GM19467 (cell line): Measurements from ENCODE around the gene SPEF2.

Experiments
- ATAC-seq: cut with Tn5 transposase; IDR thresholded peaks from one replicate; pipeline ENCODE4 v1.9.1; 2021; ENCODE audit warnings: mild to moderate bottlenecking, moderate library complexity; ENCODE audit not compliant: unreplicated experiment

The SPEF2 gene

DNA sequence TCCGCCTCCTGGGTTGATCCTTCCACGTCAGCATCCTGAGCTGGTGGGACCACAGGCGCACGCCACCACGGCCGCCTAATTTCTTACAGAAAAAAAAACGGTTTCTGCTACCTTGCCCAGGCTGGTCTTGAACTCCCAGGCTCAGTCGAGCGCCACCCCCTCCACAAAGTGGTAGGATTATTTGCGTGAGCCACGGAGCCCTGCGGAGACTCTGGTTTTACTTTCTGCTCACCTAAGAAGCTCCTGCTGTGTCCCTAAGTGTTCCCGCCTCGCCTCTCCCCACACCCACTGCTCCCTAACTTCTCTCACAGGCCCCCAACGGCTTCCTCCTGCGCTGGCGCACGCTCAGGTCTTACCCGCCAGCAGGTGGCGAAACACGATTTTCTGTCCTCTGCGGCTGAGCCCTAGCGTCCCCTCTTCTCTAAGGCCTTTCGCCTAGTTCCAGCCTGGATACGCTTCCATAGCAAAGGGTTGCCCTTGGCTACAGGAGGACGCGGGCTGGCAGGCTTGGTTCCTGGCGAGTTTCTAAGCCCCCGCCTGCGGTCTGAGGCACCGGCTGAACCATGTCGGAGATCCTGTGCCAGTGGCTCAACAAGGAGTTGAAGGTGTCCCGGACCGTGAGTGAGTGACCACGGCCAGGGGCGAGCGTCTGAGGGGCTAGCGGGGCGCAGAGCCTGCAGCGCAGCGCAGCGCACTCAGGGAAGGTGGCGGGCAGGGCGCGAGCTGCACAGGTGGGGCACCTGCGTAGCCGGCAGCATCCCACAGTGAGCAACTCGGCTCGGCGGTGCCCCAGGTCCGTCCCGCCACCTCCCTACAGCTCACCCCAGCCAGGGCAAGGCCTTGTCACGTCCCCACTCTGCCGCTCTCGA lies at the start of gene SPEF2:
TSS of gene SPEF2 (plus strand) at position 429 of the 869 bp plus-strand sequence. CDS start at position 564, 135 bp downstream.
- peak; percentile 89 for ATAC-seq

GRCh38 chr5:35575578-35575977 lies 42.1 kb upstream of the SPEF2 start:
- no peak for ATAC-seq

DNA sequence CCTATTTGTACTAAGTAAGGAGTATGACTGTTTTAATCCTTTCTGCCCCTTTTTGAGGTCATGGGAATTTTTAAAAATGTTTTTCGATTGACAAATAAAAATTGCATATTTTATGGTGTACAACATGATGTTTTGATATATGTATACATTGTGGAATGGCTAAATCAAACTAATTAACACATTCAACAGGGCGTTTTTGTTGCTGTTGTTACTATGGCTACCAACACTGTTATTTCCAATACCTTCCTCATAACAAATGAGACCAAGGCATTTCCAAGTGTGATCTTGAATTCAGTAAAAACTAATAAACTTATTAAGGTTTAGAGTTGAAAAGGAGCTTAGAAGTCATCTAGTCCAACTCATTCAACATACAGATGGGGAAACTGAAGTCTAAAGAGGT lies 30.2 kb upstream of the SPEF2 start:
- ATAC-seq, result no peak

GRCh38 chr5:35593338-35593737 lies 24.3 kb upstream of the SPEF2 start:
- no peak for ATAC-seq

GRCh38 chr5:35598707-35599370 lies 18.8 kb upstream of the SPEF2 start:
- ATAC-seq, result no peak

DNA sequence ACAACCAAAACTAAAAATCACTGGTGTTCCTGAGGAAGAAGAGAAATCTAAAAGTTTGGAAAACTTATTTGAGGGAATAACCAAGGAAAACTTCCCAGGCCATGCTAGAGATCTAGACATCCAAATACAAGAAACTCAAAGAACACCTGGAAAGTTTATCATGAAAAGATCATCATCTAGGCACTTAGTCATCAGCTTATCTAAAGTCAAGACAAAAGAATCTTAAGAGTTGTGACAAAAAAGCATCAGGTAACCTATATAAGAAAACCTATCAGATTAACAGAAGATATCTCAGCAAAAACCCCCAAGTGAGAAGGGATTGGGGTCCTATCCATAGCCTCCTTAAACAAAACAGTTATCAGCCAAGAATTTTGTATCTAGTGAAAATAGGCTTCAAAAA lies 17.1 kb upstream of the SPEF2 start:
- ATAC-seq, result no peak

- no peak for ATAC-seq
These were observed 8.5 kb upstream of the SPEF2 start for GRCh38 chr5:35608881-35609779.

- ATAC-seq, result no peak
These were observed 616 bp upstream of the SPEF2 start for GRCh38 chr5:35617060-35617434.

GRCh38 chr5:35618304-35618636 lies 607 bp downstream of the SPEF2 start:
- no peak for ATAC-seq

DNA sequence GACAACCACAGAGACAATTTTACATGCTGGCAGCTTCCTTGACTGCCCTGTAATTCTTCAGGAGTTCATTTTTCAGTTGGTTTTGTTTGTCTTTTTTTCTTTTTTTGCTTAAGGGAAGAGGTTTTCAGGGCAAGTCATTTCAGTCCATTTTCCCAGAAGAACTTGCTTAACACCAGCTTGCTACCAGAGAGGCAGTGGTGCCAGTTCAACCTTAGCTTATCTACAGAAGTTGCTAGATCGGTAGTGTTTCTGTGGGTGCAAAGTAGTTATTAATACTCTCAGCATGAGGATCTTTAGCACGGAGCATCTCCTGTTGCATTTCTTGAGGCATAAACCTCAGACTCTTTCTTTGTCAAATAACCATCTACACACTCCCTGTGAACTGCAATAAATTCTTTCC lies 1.1 kb downstream of the SPEF2 start:
- ATAC-seq, result no peak

DNA sequence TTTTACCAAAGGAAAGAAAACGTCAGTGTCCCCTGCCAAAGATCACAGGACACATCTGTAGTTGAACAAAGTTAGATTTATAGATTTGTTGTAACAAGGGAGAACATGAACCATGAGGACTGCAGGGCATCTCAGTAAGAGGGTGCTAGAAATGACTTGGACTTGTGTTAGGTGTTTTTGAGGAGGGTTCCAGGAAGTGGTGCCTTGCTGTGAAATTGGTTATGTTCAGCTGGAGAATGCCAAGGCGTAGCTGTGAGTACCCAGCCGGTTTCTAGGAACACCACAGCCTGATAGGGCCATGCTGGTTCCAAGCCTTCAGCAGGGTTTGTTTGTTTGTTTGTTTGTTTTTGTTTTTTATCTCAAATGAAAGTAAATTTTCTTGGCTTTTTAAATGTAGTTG lies 5.3 kb downstream of the SPEF2 start:
- ATAC-seq, result no peak

DNA sequence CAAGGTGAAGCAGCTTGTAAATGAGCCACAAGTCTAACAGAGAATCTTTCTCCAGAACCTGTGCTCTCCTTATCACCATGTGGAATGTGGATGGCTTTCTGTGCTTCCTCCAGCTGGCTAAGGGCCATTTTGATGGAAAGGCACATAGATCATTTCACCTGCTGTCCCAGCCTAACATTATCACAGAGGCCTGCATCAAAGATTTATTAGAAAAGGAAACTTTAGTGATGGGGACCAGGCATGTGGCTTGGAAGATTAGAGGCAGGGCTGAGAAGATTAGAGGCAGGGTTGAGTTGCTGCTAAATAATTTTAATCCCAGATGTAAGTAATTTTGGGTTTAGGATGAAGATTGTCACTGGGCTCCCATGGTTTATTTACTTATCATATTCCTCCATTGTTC lies 6.3 kb downstream of the SPEF2 start:
- no peak for ATAC-seq

DNA sequence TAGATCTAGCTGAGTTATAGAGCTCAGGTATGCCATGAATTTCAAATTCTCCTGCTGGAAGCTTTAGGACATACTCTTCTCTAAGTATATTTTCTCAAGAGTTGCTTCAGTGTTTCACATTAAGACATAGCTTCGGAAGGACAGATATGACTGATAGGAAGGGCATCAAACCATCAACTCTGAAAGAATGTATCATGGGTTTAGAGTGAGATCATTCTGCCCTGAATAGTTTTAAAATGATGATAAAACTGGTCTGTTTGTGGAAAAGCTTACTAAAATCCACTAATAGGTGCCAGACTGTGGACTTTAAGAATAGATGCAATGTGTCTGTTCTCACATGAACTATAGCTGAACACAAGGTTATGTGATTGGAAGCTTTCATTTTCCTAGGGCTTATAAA lies 8.4 kb downstream of the SPEF2 start:
- ATAC-seq, result no peak

DNA sequence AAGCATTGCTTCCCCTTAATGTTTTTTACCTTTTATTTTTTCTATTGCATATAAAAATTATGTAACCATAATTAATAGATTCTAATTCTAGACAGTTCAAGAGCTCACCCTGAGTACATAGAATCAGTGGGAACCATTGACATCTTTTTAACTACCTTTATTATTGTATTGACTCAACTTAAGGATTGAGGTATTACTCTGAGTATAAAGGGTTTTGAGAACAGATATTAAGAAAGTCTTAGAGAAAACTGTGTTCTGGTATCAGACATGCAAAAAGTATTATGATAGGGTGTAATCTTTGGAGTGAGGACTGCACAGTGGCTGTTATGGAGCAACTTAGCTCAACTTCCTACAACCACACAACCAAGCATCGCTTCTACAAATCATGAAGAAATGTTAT lies 8.9 kb downstream of the SPEF2 start:
- no peak for ATAC-seq

DNA sequence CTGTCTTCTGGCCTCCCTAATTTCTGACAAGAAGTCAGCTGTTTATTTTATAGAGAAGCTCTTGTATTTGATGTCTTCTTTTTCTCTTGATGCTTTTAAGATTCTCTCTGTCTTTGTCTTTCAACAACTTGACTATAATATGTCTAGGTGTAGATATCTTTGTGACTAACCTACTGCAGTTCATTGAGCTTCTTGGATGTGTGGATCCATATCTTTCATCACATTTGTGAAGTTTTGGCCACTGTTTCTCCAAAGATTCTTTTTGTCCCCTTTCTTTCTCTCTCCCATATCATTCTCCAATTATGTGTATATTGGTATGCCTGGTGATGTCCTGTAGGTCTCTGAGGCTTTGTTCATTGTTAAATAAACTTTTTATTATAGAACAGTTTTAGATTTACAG lies 16.7 kb downstream of the SPEF2 start:
- no peak for ATAC-seq

DNA sequence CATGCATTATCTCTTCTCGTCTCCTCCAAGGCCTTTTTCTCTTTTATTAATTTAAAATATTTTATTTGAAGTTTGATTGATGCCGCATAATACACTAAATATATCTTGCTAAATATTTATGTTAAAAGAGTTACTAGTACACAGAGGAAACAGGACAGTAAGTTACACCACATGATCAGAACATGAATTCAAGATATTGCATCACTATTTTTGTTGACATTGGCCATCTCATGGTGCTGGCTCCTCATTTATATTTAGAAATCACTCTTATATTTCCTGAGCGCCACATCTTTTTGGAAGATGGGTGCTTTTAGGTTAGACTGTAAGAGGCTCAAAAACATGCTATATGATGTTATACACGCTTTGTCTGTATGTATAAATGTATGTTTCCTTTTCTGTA lies 23.0 kb downstream of the SPEF2 start:
- no peak for ATAC-seq

GRCh38 chr5:35644543-35644942 lies 26.9 kb downstream of the SPEF2 start:
- ATAC-seq, result no peak

DNA sequence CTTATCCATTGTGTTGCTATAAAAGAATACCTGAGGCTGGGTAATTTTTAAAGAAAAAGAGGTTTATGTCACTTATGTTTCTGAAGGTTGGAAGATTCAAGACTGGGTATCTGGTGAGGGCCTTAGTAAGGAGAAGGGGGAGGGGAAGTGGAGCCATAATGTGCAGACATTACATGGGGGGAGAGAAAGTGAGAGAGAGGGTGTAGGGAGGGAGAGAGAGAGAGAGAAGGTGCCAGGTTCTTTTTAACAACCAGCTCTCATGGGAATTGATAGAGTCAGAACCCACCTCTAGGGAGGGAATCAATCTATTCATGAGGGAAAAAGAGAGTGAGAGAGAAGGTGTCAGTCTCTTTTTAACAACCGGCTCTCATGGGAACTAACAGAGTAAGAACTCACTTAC lies 29.5 kb downstream of the SPEF2 start:
- ATAC-seq, result no peak

DNA sequence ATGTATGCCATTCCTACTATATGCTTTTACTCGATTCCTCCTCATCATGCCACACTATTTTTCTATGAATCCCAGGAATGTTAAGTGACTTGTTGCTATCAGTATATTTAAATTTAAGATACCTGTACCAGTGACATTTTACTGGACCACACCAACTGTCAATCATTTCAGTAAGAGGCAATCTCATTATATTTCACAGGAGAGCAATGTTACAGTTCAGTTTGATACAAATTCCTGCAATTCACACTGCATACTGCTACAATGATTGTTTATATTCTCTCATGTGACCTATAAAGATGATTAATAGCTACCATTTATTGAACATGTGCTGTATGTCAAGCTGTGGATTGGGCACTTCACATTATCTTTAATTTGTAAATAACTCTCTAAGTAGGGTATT lies 30.0 kb downstream of the SPEF2 start:
- no peak for ATAC-seq

- no peak for ATAC-seq
These were observed 33.5 kb downstream of the SPEF2 start for GRCh38 chr5:35651002-35651756.

DNA sequence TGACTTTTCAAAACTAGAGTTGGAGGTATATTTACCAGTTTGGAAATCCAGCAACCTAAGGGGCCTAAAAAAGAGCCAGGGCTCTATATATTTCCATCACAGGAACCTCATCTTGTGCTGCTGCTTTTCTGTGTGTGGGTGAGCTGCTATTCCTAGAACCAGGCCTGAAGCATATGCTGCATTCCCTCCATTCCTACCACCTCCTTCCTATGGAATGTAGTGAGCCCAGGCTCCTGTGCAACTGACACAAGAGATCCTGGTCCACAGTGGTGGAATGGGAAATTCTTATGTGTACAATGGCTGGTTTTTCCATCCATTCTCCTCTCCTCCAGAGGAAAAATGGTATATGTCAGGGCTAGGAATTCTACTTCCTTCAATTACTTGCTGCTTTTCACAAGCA lies 39.1 kb downstream of the SPEF2 start:
- ATAC-seq, result no peak
